ENCODE results near the gene C1orf198. TPM values are rescaled to one million over a fixed set of nuclear protein-coding genes. Genes with fewer than 3 reads are reported as not detected.

C1orf198 gene
- polyA plus RNA-seq, 3 donors: 1.3 to 2.7 (median 1.6) TPM

- H3K4me1 ChIP-seq (ENCODE audit: control insufficient read depth in 1 of 2, insufficient read depth in 2 of 2, low read length in 2 of 2): no peaks in the 10 kb centered on the region
- no peak overlapping the region for H2AFZ ChIP-seq (ENCODE audit: insufficient read depth, low read depth, low read length, poor library complexity, severe bottlenecking)
- Mint-ChIP-seq H3K27me3 (ENCODE audit: low read depth in 3 of 3) (peaks cover 0 to 9% (median 6%) of the 10 kb centered on the region in 3 donors), H3K9me3 (peaks cover 2 to 18% (median 9%) of the 10 kb centered on the region in 7 donors), H3K36me3 (no peaks in the 10 kb centered on the region), H3K4me3 (no peak overlapping the region), H3K4me1 (no peaks in the 10 kb centered on the region), H3K27ac (no peak overlapping the region)
- H3K79me2 ChIP-seq (ENCODE audit: insufficient read depth, low read length): no peaks in the 10 kb centered on the region
- H3K27me3 ChIP-seq (ENCODE audit: control insufficient read depth in 2 of 2, insufficient read depth in 2 of 2, low read length in 2 of 2): no peaks in the 10 kb centered on the region
- no peak for DNase-seq
- H3K9me3 ChIP-seq (replicated peaks in 1 of 2; ENCODE audit: control insufficient read depth in 1 of 2, insufficient read depth in 1 of 2, low read length in 2 of 2): peaks cover 4 to 8% of the 10 kb centered on the region in 2 donors
- no CpG with 5 or more reads among the region's 2 CpGs for WGBS (ENCODE audit: insufficient coverage)
- H3K4me2 ChIP-seq (replicated peaks; ENCODE audit: extremely low read depth, low read length, poor library complexity, severe bottlenecking): no peak overlapping the region
- no peaks in the 10 kb centered on the region for H4K20me1 ChIP-seq (ENCODE audit: insufficient read depth, low read length)
- no peak overlapping the region for H3K4me3 ChIP-seq (replicated peaks in 1 of 3; ENCODE audit: low read depth in 2 of 3, low read length in 3 of 3)
- H3K9ac ChIP-seq (ENCODE audit: insufficient read depth, low read length, poor library complexity, severe bottlenecking): no peak overlapping the region
- intact Hi-C loops (cut with micrococcal nuclease): no loop called here
- TF ChIP-seq CTCF (IDR thresholded peaks at IDR 0.05): no peak
- no peak overlapping the region for H3K27ac ChIP-seq (ENCODE audit: low read depth in 1 of 2, low read length in 2 of 2)
- no peaks in the 10 kb centered on the region for H3K36me3 ChIP-seq (replicated peaks in 1 of 2; ENCODE audit: control insufficient read depth in 1 of 2, insufficient read depth in 2 of 2, low read length in 2 of 2)
Observed at GRCh38 chr1:230806552-230806951, 61.8 kb downstream of the C1orf198 start.

GRCh38 chr1:230804396-230804795, 63.9 kb downstream of the C1orf198 start:
- H3K27ac ChIP-seq (ENCODE audit: low read depth in 1 of 2, low read length in 2 of 2): no peak overlapping the region
- intact Hi-C loops (cut with micrococcal nuclease): no loop called here
- peaks cover 2 to 12% (median 8%) of the 10 kb centered on the region in 7 donors for H3K9me3 Mint-ChIP-seq
- H3K4me1 Mint-ChIP-seq: no peaks in the 10 kb centered on the region
- no peak for TF ChIP-seq CTCF (IDR thresholded peaks at IDR 0.05)
- H3K27me3 Mint-ChIP-seq (ENCODE audit: low read depth in 3 of 3): peaks cover 0 to 9% (median 7%) of the 10 kb centered on the region in 3 donors
- H3K4me3 ChIP-seq (replicated peaks in 1 of 3; ENCODE audit: low read depth in 2 of 3, low read length in 3 of 3): no peak overlapping the region
- no peaks in the 10 kb centered on the region for H4K20me1 ChIP-seq (ENCODE audit: insufficient read depth, low read length)
- no peak overlapping the region for H3K4me2 ChIP-seq (replicated peaks; ENCODE audit: extremely low read depth, low read length, poor library complexity, severe bottlenecking)
- H3K27ac Mint-ChIP-seq: no peak overlapping the region
- no peak overlapping the region for H2AFZ ChIP-seq (ENCODE audit: insufficient read depth, low read depth, low read length, poor library complexity, severe bottlenecking)
- no peaks in the 10 kb centered on the region for H3K79me2 ChIP-seq (ENCODE audit: insufficient read depth, low read length)
- H3K4me1 ChIP-seq (ENCODE audit: control insufficient read depth in 1 of 2, insufficient read depth in 2 of 2, low read length in 2 of 2): no peaks in the 10 kb centered on the region
- H3K36me3 ChIP-seq (replicated peaks in 1 of 2; ENCODE audit: control insufficient read depth in 1 of 2, insufficient read depth in 2 of 2, low read length in 2 of 2): no peaks in the 10 kb centered on the region
- H3K4me3 Mint-ChIP-seq: no peak overlapping the region
- H3K9ac ChIP-seq (ENCODE audit: insufficient read depth, low read length, poor library complexity, severe bottlenecking): no peak overlapping the region
- H3K9me3 ChIP-seq (replicated peaks in 1 of 2; ENCODE audit: control insufficient read depth in 1 of 2, insufficient read depth in 1 of 2, low read length in 2 of 2): peaks cover 4 to 8% of the 10 kb centered on the region in 2 donors
- H3K36me3 Mint-ChIP-seq: no peaks in the 10 kb centered on the region
- no peaks in the 10 kb centered on the region for H3K27me3 ChIP-seq (ENCODE audit: control insufficient read depth in 2 of 2, insufficient read depth in 2 of 2, low read length in 2 of 2)
- no peak for DNase-seq
- WGBS (ENCODE audit: insufficient coverage): no CpG with 5 or more reads among the region's 2 CpGs

Measured in CD14-positive monocyte (primary cell).